Aorta (tissue), 5 donors: ENCODE measurements around the gene ATP6V0D1. TPM values are rescaled to one million over a fixed set of nuclear protein-coding genes. Genes with fewer than 3 reads are reported as not detected.

Experiments
- ATAC-seq: fragments of 200-7000 bp; cut with Tn5 transposase; one replicate; pipeline ENCODE4 v1.9.1; 2022; ENCODE audit warnings: moderate library complexity; ENCODE audit not compliant: low FRiP score
- DNase-seq, 2 donors: peaks; one replicate each; pipeline ENCODE4 v3.0.0-alpha.2; 2020
- H3K27ac ChIP-seq, 2 donors: one replicate each; pipeline ENCODE4 v1.5.1; 2013; ENCODE audit warnings: low read length in 2 of 2, mild to moderate bottlenecking in 2 of 2, moderate library complexity in 2 of 2, control low read depth in 1 of 2, inconsistent platforms in 1 of 2, low read depth in 1 of 2
- H3K27me3 ChIP-seq, 2 donors: one replicate each; pipeline ENCODE4 v1.6.1; 2013; ENCODE audit warnings: control low read depth in 1 of 2, low read length in 1 of 2, mild to moderate bottlenecking in 1 of 2, moderate library complexity in 1 of 2; ENCODE audit not compliant: insufficient read depth in 2 of 2, control insufficient read depth in 1 of 2
- H3K36me3 ChIP-seq, 2 donors: one replicate each; pipeline ENCODE4 v1.6.1; 2013; ENCODE audit warnings: control low read depth in 1 of 2, low read length in 1 of 2, mild to moderate bottlenecking in 1 of 2; ENCODE audit not compliant: insufficient read depth in 2 of 2, control insufficient read depth in 1 of 2
- H3K4me1 ChIP-seq, 2 donors: one replicate each; pipeline ENCODE4 v1.6.1; 2013; ENCODE audit warnings: low read length in 2 of 2, control low read depth in 1 of 2, mild to moderate bottlenecking in 1 of 2, moderate library complexity in 1 of 2; ENCODE audit not compliant: insufficient read depth in 2 of 2, control insufficient read depth in 1 of 2
- H3K4me3 ChIP-seq, 2 donors: one replicate each; pipeline ENCODE4 v1.5.1; 2013; ENCODE audit warnings: low read length in 2 of 2, control low read depth in 1 of 2, mild to moderate bottlenecking in 1 of 2
- H3K9me3 ChIP-seq: one replicate; pipeline ENCODE4 v1.6.1; 2013; ENCODE audit warnings: mild to moderate bottlenecking, low read length; ENCODE audit not compliant: control insufficient read depth
- WGBS, 2 donors: extraction: QIAGEN DNeasy Blood & Tissue Kit; methylation state at CpG; one replicate each; pipeline ENCODE4 v1.1.7; 2013; 5-methylcytosine and 5-hydroxymethylcytosine counted together
- intact Hi-C, 2 donors: fragments of 100-400 bp; cut with DNase I; formaldehyde crosslinking; loops; one replicate each; pipeline versions ENCODE4 v1.14.2 to v1.15.0; 2022
- polyA plus RNA-seq, 2 donors: library from polyadenylated mRNA; stranded (reverse); fragments of 200-250 nt; gene quantifications; one replicate each; pipeline ENCODE4 v1.2.3, GENCODE V29; 2013
- total RNA-seq, 2 donors: library from RNA; stranded (reverse); fragmentation: NEBNext Ultra II Directional; extraction: Animal tissue kit (Norgen Biotek cat#: 25700); gene quantifications; one replicate each; pipeline ENCODE4 v1.2.1, GENCODE V29; 2021
- donor health status: healthy with polysubstance abuse.
- donor health status: Bipolar disorder and iron deficiency.
- donor health status: DM: no; HTN: no; CAD: no.
- donor health status: DM: no; HTN: no; CAD: no.
- donor health status: DM: yes; HTN: yes; CAD: no.

The ATP6V0D1 gene
- total and polyA plus RNA-seq, 4 donors: 52.0 to 88.0 (median 60.3) TPM

- H3K9me3 ChIP-seq: no peaks in the 10 kb centered on the region
- 94 to 95% methylated on average over 6 of the region's 6 CpGs for WGBS, 2 donors
- intact Hi-C loops: no loop called here
Observed at GRCh38 chr16:67471758-67472384, 9.1 kb downstream of the ATP6V0D1 start.

GRCh38 chr16:67470359-67470758, 10.6 kb downstream of the ATP6V0D1 start:
- Histone ChIP-seq H3K4me1 (peaks cover 2% of the 10 kb centered on the region in 2 donors), H3K4me3 (no peak overlapping the region), H3K9me3 (no peaks in the 10 kb centered on the region), H3K36me3 (no peaks in the 10 kb centered on the region), H3K27ac (no peak overlapping the region), H3K27me3 (no peaks in the 10 kb centered on the region)
- DNase-seq (peak; percentile 85 to 88), ATAC-seq (no peak)
- 5 to 8% methylated on average over 7 of the region's 7 CpGs for WGBS, 2 donors
- intact Hi-C loops: no loop called here

More at GRCh38 chr16:67471758-67472384, 9.1 kb downstream of the ATP6V0D1 start:
- no peak for ATAC-seq
- Histone ChIP-seq H3K27me3 (no peaks in the 10 kb centered on the region), H3K36me3 (no peaks in the 10 kb centered on the region), H3K27ac (no peak overlapping the region), H3K4me3 (no peak overlapping the region), H3K4me1 (peaks cover 2% of the 10 kb centered on the region in 2 donors)
- DNase-seq: no peak

GRCh38 chr16:67468731-67469130, 12.2 kb downstream of the ATP6V0D1 start:
- Histone ChIP-seq H3K27me3 (no peaks in the 10 kb centered on the region), H3K27ac (no peak overlapping the region), H3K4me3 (no peak overlapping the region), H3K36me3 (no peaks in the 10 kb centered on the region), H3K9me3 (no peaks in the 10 kb centered on the region), H3K4me1 (peaks cover 2% of the 10 kb centered on the region in 2 donors)
- 86% methylated on average over 5 of the region's 5 CpGs for WGBS, 2 donors
- DNase-seq: no peak
- ATAC-seq: no peak
- intact Hi-C loops: loop anchor here in 1 of 2 donors (5.0 kb wide), 1 partner anchor 41 kb away; no protein-coding TSS in a partner anchor

- no peak for DNase-seq
- peaks cover 2% of the 10 kb centered on the region in 2 donors for H3K4me1 ChIP-seq
- intact Hi-C loops: loop anchor here (2.0 to 5.0 kb wide), 2 partner anchors 38 to 39 kb away; no protein-coding TSS in a partner anchor
Observed at GRCh38 chr16:67466581-67466980, 14.4 kb downstream of the ATP6V0D1 start.

GRCh38 chr16:67464565-67464964, 16.4 kb downstream of the ATP6V0D1 start:
- intact Hi-C loops: no loop called here
- H3K27me3 ChIP-seq: no peaks in the 10 kb centered on the region
- H3K4me3 ChIP-seq: no peak overlapping the region
- DNase-seq (no peak), ATAC-seq (no peak)
- no peaks in the 10 kb centered on the region for H3K9me3 ChIP-seq
- H3K4me1 ChIP-seq: no peaks in the 10 kb centered on the region
- H3K27ac ChIP-seq: no peak overlapping the region
- 51 to 60% methylated on average over 2 of the region's 2 CpGs for WGBS, 2 donors
- no peaks in the 10 kb centered on the region for H3K36me3 ChIP-seq

More at GRCh38 chr16:67466581-67466980, 14.4 kb downstream of the ATP6V0D1 start:
- no peak for ATAC-seq
- Histone ChIP-seq H3K9me3 (no peaks in the 10 kb centered on the region), H3K4me3 (no peak overlapping the region), H3K36me3 (no peaks in the 10 kb centered on the region), H3K27ac (no peak overlapping the region), H3K27me3 (no peaks in the 10 kb centered on the region)
- 75 to 81% methylated on average over 6 of the region's 6 CpGs for WGBS, 2 donors

- ATAC-seq (no peak), DNase-seq (no peak)
- Histone ChIP-seq H3K36me3 (no peaks in the 10 kb centered on the region), H3K4me1 (no peaks in the 10 kb centered on the region), H3K27ac (no peak overlapping the region), H3K4me3 (no peak overlapping the region), H3K9me3 (no peaks in the 10 kb centered on the region), H3K27me3 (no peaks in the 10 kb centered on the region)
- intact Hi-C loops: no loop called here
- 94% methylated on average over 4 of the region's 4 CpGs for WGBS, 2 donors
Observed at GRCh38 chr16:67463691-67464090, 17.3 kb downstream of the ATP6V0D1 start.

- intact Hi-C loops: no loop called here
- no peak overlapping the region for H3K27ac ChIP-seq
- no peak overlapping the region for H3K4me3 ChIP-seq
- no peak for ATAC-seq
- no peak for DNase-seq
- no peaks in the 10 kb centered on the region for H3K4me1 ChIP-seq
- WGBS, 2 donors: 88 to 89% methylated on average over 5 of the region's 5 CpGs
- no peaks in the 10 kb centered on the region for H3K9me3 ChIP-seq
- H3K27me3 ChIP-seq: no peaks in the 10 kb centered on the region
- H3K36me3 ChIP-seq: no peaks in the 10 kb centered on the region
Observed at GRCh38 chr16:67463059-67463458, 17.9 kb downstream of the ATP6V0D1 start.

GRCh38 chr16:67462279-67462655, 18.7 kb downstream of the ATP6V0D1 start:
- no peak overlapping the region for H3K4me3 ChIP-seq
- ATAC-seq (no peak), DNase-seq (no peak)
- H3K27ac ChIP-seq: no peak overlapping the region
- H3K27me3 ChIP-seq: no peaks in the 10 kb centered on the region
- H3K9me3 ChIP-seq: no peaks in the 10 kb centered on the region
- 85 to 94% methylated on average over 5 of the region's 5 CpGs for WGBS, 2 donors
- intact Hi-C loops: no loop called here
- no peaks in the 10 kb centered on the region for H3K4me1 ChIP-seq
- no peaks in the 10 kb centered on the region for H3K36me3 ChIP-seq

GRCh38 chr16:67461600-67462278, 19.2 kb downstream of the ATP6V0D1 start:
- Histone ChIP-seq H3K4me3 (no peak overlapping the region), H3K36me3 (no peaks in the 10 kb centered on the region), H3K27ac (no peak overlapping the region), H3K9me3 (no peaks in the 10 kb centered on the region), H3K27me3 (no peaks in the 10 kb centered on the region), H3K4me1 (no peaks in the 10 kb centered on the region)
- intact Hi-C loops: no loop called here
- WGBS, 2 donors: 82 to 85% methylated on average over 8 of the region's 8 CpGs
- DNase-seq (no peak), ATAC-seq (no peak)
